VCaP (cell line): ENCODE measurements around the gene RECQL5.

Source experiments
- H3K27ac ChIP-seq: fragments of 450-650 bp; 2 replicates; pipeline ENCODE4 v1.5.1; 2017
- CTCF ChIP-seq: fragments of 450-650 bp; conservative IDR thresholded peaks from 2 replicates; pipeline ENCODE4 v1.5.1; 2017; ENCODE audit warnings: mild to moderate bottlenecking, moderate library complexity

Gene RECQL5

GRCh38 chr17:75632863-75633485 is 34.0 kb downstream of the RECQL5 start, which contains the start of gene SMIM5:
Gene SMIM5, plus strand, starts transcription at chr17:75633434. Its CDS starts 6,768 bp downstream, at chr17:75640202.
- H3K27ac ChIP-seq = peak within 1 kb of the TSS; percentile 65
- TF ChIP-seq CTCF = peak; percentile 96

- peak overlapping the region; percentile 65 for H3K27ac ChIP-seq
- no peak for TF ChIP-seq CTCF
These were observed 34.5 kb downstream of the RECQL5 start for GRCh38 chr17:75632428-75632827.

DNA sequence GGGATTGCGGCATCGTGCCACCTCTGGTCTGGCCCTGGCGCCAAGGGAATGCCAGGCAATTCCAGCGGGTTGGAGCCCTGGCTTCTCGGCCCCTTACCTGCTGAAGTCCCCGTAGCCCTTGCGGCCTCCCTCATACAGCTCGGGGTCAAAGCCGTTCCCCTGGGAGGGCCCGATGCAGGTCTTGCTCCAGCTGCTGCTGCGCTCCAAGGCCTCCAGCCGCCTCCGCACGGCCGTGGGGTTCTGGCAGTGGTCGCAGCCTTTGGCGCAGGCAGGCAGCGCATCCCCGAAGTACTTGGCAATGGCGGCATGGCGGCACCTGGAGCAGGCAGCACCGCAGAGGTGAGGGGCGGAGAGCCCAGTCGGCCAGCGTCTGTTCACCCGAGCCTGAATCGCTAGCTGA is 35.6 kb downstream of the RECQL5 start:
- no peak overlapping the region for H3K27ac ChIP-seq
- TF ChIP-seq CTCF = no peak

- no peak overlapping the region for H3K27ac ChIP-seq
- TF ChIP-seq CTCF = no peak
These were observed 36.7 kb downstream of the RECQL5 start for GRCh38 chr17:75630071-75630917.

DNA sequence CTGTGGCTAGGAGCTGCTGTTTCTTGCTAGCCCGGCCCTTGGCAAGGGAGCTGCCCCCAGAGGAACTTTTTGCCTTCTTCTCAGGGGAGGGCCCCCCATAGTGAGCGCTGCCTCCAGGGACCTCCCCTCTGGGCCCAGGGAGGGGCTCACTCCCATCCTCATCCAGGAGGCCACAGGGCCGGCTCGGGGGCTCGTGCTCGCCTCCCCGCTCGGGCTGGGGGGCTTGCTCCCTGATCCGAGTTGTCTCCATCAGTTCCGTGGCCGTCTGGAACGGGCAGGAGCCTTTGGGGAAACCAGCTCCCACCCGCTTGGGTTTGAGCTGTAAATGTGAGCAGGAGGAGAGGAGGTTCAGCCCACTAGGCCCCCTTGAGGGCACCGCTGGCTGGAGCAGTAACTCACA is 37.8 kb downstream of the RECQL5 start:
- H3K27ac ChIP-seq = no peak overlapping the region
- TF ChIP-seq CTCF = no peak

GRCh38 chr17:75628425-75628824 is 38.5 kb downstream of the RECQL5 start:
- no peak for TF ChIP-seq CTCF
- no peak overlapping the region for H3K27ac ChIP-seq

DNA sequence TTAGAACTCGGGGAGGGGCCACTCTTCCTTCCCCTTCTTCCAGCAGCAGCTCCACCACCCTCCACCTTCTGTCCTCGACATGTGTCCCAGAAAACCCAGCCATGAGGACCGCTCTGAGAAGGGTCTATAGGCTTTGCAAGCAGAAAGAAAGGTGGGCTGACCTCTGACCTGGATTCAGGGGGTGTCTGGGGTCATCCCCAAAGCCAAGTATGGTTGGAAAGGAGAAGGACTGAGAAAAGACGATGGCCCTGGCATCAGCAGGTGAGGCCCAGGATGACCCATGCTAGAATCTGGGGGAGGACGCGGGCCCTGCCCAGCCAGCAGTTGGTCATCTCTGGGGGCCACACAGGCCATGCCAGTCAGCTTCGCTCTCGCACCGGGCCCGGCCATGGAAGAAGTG is 39.9 kb downstream of the RECQL5 start:
- H3K27ac ChIP-seq = no peak overlapping the region
- TF ChIP-seq CTCF = no peak
